Sciatic nerve (tissue), 2 donors: ENCODE measurements around the gene KIF4B. TPM values are rescaled to one million over a fixed set of nuclear protein-coding genes. Genes with fewer than 3 reads are reported as not detected.
"Not testable (repeated sequence)": the region's sequence is repeated elsewhere in the genome, so short reads cannot be mapped to it uniquely, and the experiment has no call there.

Source experiments
- ATAC-seq: fragments of 200-7000 bp; cut with Tn5 transposase; one replicate; pipeline ENCODE4 v1.9.1; 2020; ENCODE audit warnings: mild to moderate bottlenecking, moderate library complexity
- DNase-seq: peaks from one replicate; pipeline ENCODE4 v3.0.0-alpha.2; 2020; ENCODE audit warnings: low spot score
- intact Hi-C: fragments of 100-400 bp; cut with DNase I; formaldehyde crosslinking; loops from one replicate; pipeline ENCODE4 v1.14.2; 2022
- total RNA-seq: library from RNA; stranded (reverse); fragmentation: NEBNext Ultra II Directional; extraction: Animal tissue kit (Norgen Biotek cat#: 25700); gene quantifications from one replicate; pipeline ENCODE4 v1.2.1, GENCODE V29; 2021
- donor health status: DM: no; HTN: no; CAD: no.
- donor health status: DM: no; HTN: no; CAD: no.

Gene KIF4B
- total RNA-seq, 1 donor from 2014 or later, result not detected

- intact Hi-C loops, result no loop called here
- ATAC-seq (no peak), DNase-seq (no peak)
Measured at GRCh38 chr5:155004138-155004744, 9.3 kb upstream of the KIF4B start.

DNA sequence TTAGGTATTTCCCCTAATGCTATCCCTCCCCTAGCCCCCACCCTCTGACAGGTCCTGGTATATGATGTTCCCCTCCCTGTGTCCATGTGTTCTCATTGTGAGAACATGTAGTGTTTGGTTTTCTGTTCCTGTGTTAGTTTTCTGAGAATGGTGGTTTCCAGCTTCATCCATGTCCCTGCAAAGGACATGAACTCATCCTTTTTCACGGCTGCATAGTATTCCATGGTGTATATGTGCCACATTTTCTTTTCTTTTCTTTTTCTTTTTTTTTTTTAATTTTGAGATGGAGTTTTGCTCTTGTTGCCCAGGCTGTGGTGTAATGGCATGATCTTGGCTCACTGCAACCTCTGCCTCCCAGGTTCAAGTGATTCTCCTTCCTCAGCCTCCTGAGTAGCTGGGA lies 7.3 kb upstream of the KIF4B start:
- intact Hi-C loops, ATAC-seq, DNase-seq: not testable (repeated sequence)

- ATAC-seq (no peak), DNase-seq (no peak)
- intact Hi-C loops, result no loop called here
Measured at GRCh38 chr5:155008669-155009068, 4.9 kb upstream of the KIF4B start.

GRCh38 chr5:155010881-155011280 lies 2.7 kb upstream of the KIF4B start:
- intact Hi-C loops, result no loop called here
- no peak for DNase-seq

GRCh38 chr5:155015239-155015638 lies 1.7 kb downstream of the KIF4B start:
- ATAC-seq (no peak), DNase-seq (no peak)
- intact Hi-C loops, result no loop called here

More at GRCh38 chr5:155010881-155011280, 2.7 kb upstream of the KIF4B start:
- ATAC-seq, result no peak

GRCh38 chr5:155017610-155018009 lies 4.1 kb downstream of the KIF4B start:
- ATAC-seq, result no peak
- intact Hi-C loops, result no loop called here
- no peak for DNase-seq

GRCh38 chr5:155019601-155020226 lies 6.2 kb downstream of the KIF4B start:
- DNase-seq (no peak), ATAC-seq (no peak)
- intact Hi-C loops, result no loop called here

DNA sequence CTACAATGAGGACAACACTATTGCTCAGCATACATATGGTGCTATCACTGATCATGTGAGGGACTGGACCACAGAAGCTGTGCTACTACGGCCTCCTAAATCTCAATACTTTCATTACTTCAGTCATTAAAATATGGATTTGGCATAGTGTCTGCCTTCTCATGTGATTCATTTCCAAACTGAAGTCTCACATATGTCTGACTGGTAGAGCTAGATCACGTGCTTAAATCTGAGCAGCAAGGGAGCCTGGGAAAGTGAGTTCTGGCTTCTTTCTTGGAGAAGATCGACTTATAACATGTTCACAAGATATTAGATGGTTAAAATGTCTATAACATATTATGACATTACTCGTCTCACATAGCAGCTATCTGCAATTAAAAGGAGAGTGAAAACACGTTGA lies 8.3 kb downstream of the KIF4B start:
- DNase-seq, result no peak
- no peak for ATAC-seq
- intact Hi-C loops, result no loop called here

- intact Hi-C loops, result no loop called here
- DNase-seq, result no peak
- ATAC-seq, result no peak
Measured at GRCh38 chr5:155023320-155023719, 9.8 kb downstream of the KIF4B start.

DNA sequence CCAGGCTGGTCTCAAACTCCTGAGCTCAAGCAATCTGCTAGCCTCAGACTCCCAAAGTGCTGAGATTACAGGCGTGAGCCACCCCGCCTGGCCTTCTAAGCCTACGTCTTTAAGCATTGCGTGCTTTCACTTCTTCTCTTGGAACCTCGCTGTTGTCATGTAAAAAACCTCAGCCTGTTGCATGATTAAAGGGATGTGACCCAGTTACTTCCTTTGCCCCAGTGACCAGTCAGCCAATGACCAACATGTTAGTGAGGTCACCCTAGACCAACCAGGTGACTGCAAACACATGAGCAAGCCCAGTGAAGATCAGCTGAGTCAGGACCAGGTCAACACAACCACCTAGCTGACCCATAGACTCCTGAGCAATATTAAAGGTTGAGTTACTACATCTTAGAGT lies 10.5 kb downstream of the KIF4B start:
- intact Hi-C loops, result no loop called here
- no peak for ATAC-seq
- DNase-seq, result no peak

- ATAC-seq, result no peak
- no peak for DNase-seq
- intact Hi-C loops, result no loop called here
Measured at GRCh38 chr5:155025895-155026294, 12.3 kb downstream of the KIF4B start.

- DNase-seq (no peak), ATAC-seq (no peak)
- intact Hi-C loops, result no loop called here
Measured at GRCh38 chr5:155027993-155028629, 14.6 kb downstream of the KIF4B start.

DNA sequence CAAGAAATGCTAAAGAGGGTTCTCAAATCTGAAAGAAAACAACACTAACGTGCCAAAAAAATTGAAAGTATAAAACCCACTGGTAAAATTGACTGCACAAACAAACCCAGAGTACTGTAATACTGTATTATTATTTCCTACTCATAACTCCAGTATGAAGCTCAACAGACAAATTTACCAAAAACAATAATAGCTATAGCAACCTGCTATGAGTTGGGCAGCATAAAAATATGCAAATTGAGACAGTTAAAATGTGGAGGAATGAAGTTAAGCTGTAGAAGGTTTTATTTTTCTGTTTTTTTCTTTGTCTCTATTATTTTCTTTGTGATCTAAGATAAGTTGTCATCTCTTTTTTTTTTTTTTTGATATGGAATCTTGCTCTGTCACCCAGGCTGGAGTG lies 15.7 kb downstream of the KIF4B start:
- ATAC-seq, result no peak
- DNase-seq, result no peak
- intact Hi-C loops, result no loop called here

- DNase-seq, intact Hi-C loops, ATAC-seq: not testable (repeated sequence)
Measured at GRCh38 chr5:155034145-155034744, 20.7 kb downstream of the KIF4B start.

GRCh38 chr5:155035087-155035486 lies 21.5 kb downstream of the KIF4B start:
- intact Hi-C loops, ATAC-seq, DNase-seq: not testable (repeated sequence)

DNA sequence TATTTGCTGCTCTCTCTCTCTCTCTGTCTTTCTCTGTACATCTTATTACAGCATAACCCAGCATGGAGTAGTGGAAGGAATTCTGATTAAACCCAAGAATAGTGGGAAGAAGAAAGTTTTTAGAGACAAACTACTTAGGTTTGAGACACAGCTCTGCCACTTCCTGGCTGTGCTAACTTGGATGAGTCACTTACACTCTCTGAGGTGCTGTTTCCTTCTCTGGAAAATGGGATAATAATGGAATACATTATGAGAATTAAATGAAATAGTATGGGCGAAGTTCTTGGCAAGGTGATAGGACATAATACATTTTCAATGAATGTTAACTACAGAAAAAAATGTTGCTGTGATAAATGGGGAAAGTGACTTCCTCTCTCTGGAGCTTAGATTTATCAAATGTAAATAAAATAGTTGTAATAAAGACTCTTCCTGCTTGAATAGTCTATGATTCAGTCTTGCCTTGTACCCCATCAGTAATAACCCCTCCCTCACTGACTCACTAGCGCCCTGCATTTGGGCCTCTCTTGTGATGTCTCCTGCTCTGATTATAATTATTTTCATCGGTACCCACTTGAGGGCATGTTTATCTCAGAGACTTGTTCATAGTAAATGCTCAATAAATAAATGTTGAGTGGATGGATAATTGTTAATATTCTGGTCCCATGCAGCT lies 27.6 kb downstream of the KIF4B start:
- DNase-seq, result no peak
- intact Hi-C loops, result no loop called here
- no peak for ATAC-seq

- DNase-seq (no peak), ATAC-seq (no peak)
- intact Hi-C loops, result no loop called here
Measured at GRCh38 chr5:155044591-155044990, 31.0 kb downstream of the KIF4B start.

DNA sequence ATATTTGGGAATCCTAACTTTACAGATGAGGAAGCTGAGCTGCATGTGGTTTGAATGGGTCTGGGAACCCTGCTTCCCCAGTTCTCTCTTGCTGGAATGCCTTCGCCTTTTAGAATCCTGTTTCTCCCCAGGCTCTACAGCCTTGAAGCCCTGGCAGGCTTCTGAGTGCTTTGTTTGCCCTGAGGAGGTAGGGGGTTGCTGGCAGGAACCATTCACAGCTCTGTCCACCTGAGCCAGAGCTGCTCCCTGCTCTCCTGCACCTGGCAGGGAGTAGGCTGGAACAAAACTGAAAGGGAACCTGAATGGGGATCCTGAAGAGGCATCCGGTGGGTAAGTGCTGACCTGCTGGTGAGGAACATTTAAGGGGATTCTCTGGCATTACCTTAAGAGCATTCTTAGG lies 33.0 kb downstream of the KIF4B start:
- no peak for DNase-seq
- no peak for ATAC-seq
- intact Hi-C loops, result no loop called here

GRCh38 chr5:155047818-155048217 lies 34.3 kb downstream of the KIF4B start:
- DNase-seq, result no peak
- ATAC-seq, result no peak
- intact Hi-C loops, result no loop called here
